H1 (cell line): ENCODE results near the gene GPM6B. TPM values are rescaled to one million over a fixed set of nuclear protein-coding genes. Genes with fewer than 3 reads are reported as not detected.

Experiments
- BACH1 ChIP-seq: IDR thresholded peaks from 2 replicates; pipeline ENCODE4 v1.6.1; 2012; ENCODE audit warnings: low read length, improper control_type of control experiment
- CHD7 ChIP-seq: fragments of 300-600 bp; sonication (generic); IDR thresholded peaks from 2 replicates; pipeline ENCODE4 v1.7.1; 2012; ENCODE audit warnings: low read length, moderate library complexity, mild to moderate bottlenecking, inconsistent platforms; ENCODE audit not compliant: insufficient replicate concordance
- CREB1 ChIP-seq: IDR thresholded peaks from 2 replicates; pipeline ENCODE4 v1.6.1; 2012; ENCODE audit warnings: inconsistent platforms
- EP300 ChIP-seq, 2 experiments: IDR thresholded peaks; 1 replicate in 1 of 2; 2 replicates in 1 of 2; pipeline ENCODE4 v1.6.1; 2011 to 2012; ENCODE audit warnings: low read depth in 2 of 2, low read length in 2 of 2, mild to moderate bottlenecking in 2 of 2, borderline replicate concordance in 1 of 2, inconsistent platforms in 1 of 2, moderate library complexity in 1 of 2
- HDAC2 ChIP-seq, 2 experiments: fragments of 300-600 bp in 1 of 2; sonication (generic) in 1 of 2; IDR thresholded peaks; 2 replicates each; pipeline ENCODE4 v1.6.1; 2011 to 2012; ENCODE audit warnings: low read depth in 2 of 2, low read length in 2 of 2, mild to moderate bottlenecking in 2 of 2, moderate library complexity in 2 of 2, borderline replicate concordance in 1 of 2, inconsistent platforms in 1 of 2
- MAFK ChIP-seq: IDR thresholded peaks from 2 replicates; pipeline ENCODE4 v1.6.1; 2012; ENCODE audit warnings: low read depth, mild to moderate bottlenecking, improper control_type of control experiment, low read length
- RNF2 ChIP-seq: fragments of 200-900, 300-1000 bp; sonication (generic); IDR thresholded peaks from 2 replicates; pipeline ENCODE4 v1.7.1; 2016; ENCODE audit warnings: borderline replicate concordance, low read depth, mild to moderate bottlenecking, antibody characterized with exemption, low read length; ENCODE audit not compliant: poor library complexity, severe bottlenecking; ENCODE audit errors: missing control alignments
- SIN3A ChIP-seq, 2 experiments: IDR thresholded peaks in 1 of 2; conservative IDR thresholded peaks in 1 of 2; 2 replicates each; pipeline ENCODE4 v1.6.1; 2011 to 2012; ENCODE audit warnings: low read length in 2 of 2, improper control_type of control experiment in 1 of 2, low read depth in 1 of 2, mild to moderate bottlenecking in 1 of 2
- polyA plus RNA-seq, 7 experiments: library from polyadenylated mRNA; depleted of rRNA in 3 of 7; stranded (reverse) in 5 of 7; unstranded in 2 of 7; fragments of >200 nt in 5 of 7; fragments of 200-250 nt in 2 of 7; gene quantifications; 1 replicate in 5 of 7; 2 replicates in 1 of 7; 4 replicates in 1 of 7; pipeline versions ENCODE4 v1.2.1 to v1.2.3, GENCODE V29; 2011 to 2013; ENCODE audit warnings: missing spikeins in 2 of 7, mixed read lengths in 2 of 7
- total RNA-seq: library from RNA; stranded (reverse); fragmentation: NEBNext Ultra II Directional; extraction: Animal tissue kit (Norgen Biotek cat#: 25700); gene quantifications from 2 replicates; pipeline ENCODE4 v1.2.1, GENCODE V29; 2021

GPM6B gene
- total and polyA plus RNA-seq, 2 of the 8 experiments (the other 6 are each of a cell fraction or from before 2014, with no cell fraction given): 132 to 175 TPM

- TF ChIP-seq CHD7 (no peak), RNF2 (no peak), CREB1 (no peak), HDAC2 (IDR thresholded peaks at IDR 0.05; ENCODE audit: borderline replicate concordance in 1 of 2, low read depth in 2 of 2, low read length in 2 of 2) (no peak), BACH1 (no peak), SIN3A (conservative IDR thresholded peaks at IDR 0.05 in 1 of 2, IDR thresholded peaks at IDR 0.05 in 1 of 2; ENCODE audit: low read depth in 1 of 2, low read length in 2 of 2) (no peak), EP300 (IDR thresholded peaks at IDR 0.05; ENCODE audit: borderline replicate concordance in 1 of 2, low read depth in 2 of 2, low read length in 2 of 2) (no peak), MAFK (no peak)
These were observed 61.6 kb downstream of the GPM6B start (continued) for GRCh38 chrX:13755254-13755653.
